ENCODE measurements around the gene CCL3. TPM values are rescaled to one million over a fixed set of nuclear protein-coding genes. Genes with fewer than 3 reads are reported as not detected.
A peak's percentile ranks its signal among the peaks of the same experiment; 100 is the strongest.

CCL3 gene
- total RNA-seq, 1 donor from 2014 or later, result 7.3 TPM

DNA sequence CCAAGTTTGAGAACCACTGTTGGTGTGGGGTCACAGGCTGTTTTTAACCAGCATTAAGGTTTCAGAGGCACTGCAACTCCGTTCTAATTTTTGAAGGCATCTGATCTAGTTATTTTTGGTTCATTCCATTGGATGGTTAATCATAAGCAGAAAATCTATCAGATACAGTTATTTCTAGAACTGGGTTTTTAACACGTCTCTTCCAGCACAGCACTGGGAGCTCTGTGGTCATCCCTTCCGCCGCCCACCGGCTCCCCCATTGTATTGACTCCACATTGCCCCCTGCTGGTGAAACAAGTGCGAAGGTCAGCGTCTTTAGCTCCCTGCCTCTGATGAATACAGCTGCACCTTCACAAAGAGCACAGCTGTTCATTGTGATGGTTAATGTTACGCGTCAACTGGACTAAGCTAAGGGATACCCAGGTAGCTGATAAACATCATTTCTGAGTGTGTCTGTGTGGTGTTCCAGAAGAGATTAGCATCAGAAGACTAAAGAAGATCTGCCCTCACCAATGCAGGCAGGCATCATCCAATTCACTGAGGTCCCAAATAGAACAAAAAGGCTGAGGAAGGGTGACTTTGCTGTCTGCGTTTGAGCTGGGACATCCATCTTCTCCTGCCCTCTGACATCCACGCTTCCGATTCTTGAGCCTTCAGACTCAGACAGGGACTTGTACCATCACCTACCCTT, 17.4 kb downstream of the CCL3 start:
- Histone ChIP-seq H3K4me3 (ENCODE audit: low read length in 3 of 3) (no peak overlapping the region), H3K27ac (ENCODE audit: low read depth, low read length) (no peak overlapping the region), H3K9ac (ENCODE audit: low read depth in 1 of 3, low read length in 3 of 3) (no peak overlapping the region)

DNA sequence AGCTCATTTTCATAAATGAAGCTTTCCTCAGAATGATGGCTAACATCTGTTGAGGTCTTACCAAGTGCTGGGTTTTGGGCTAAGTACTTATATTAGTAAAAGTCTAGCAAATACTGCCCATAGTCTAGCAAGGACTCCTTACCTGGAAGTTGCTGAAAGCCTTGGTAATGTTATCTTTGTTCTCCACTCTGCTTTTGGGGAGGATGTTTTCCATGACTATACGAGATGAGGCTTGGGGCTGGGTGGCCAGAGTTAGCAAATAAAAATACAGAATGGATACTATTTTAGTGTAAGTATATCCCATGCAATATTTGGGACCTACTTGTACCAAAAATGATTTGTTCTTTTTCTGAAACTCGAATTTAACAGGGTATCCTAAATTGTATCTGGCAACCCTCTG, 18.2 kb downstream of the CCL3 start:
- no peaks in the 10 kb centered on the region for H3K36me3 ChIP-seq (ENCODE audit: control insufficient read depth in 3 of 3, insufficient read depth in 3 of 3, low read length in 3 of 3)
- H3K27me3 ChIP-seq (ENCODE audit: control insufficient read depth in 3 of 3, insufficient read depth in 3 of 3, low read length in 3 of 3), result no peaks in the 10 kb centered on the region
- H3K4me3 ChIP-seq (ENCODE audit: low read length in 3 of 3), result no peak overlapping the region
- H3K4me1 ChIP-seq (ENCODE audit: control insufficient read depth in 3 of 3, insufficient read depth in 3 of 3, low read length in 3 of 3), result no peaks in the 10 kb centered on the region
- H3K9ac ChIP-seq (ENCODE audit: low read depth in 1 of 3, low read length in 3 of 3), result no peak overlapping the region
- H3K9me3 ChIP-seq (ENCODE audit: control insufficient read depth in 3 of 3, low read length in 3 of 3), result no peaks in the 10 kb centered on the region
- H3K27ac ChIP-seq (ENCODE audit: low read depth, low read length), result no peak overlapping the region

More for the DNA sequence above, 17.4 kb downstream of the CCL3 start:
- H3K4me1 ChIP-seq (ENCODE audit: control insufficient read depth in 3 of 3, insufficient read depth in 3 of 3, low read length in 3 of 3), result no peaks in the 10 kb centered on the region
- H3K9me3 ChIP-seq (ENCODE audit: control insufficient read depth in 3 of 3, low read length in 3 of 3), result peaks cover 0 to 3% (median 0%) of the 10 kb centered on the region in 3 donors
- H3K36me3 ChIP-seq (ENCODE audit: control insufficient read depth in 3 of 3, insufficient read depth in 3 of 3, low read length in 3 of 3), result no peaks in the 10 kb centered on the region
- H3K27me3 ChIP-seq (ENCODE audit: control insufficient read depth in 3 of 3, insufficient read depth in 3 of 3, low read length in 3 of 3), result no peaks in the 10 kb centered on the region

DNA sequence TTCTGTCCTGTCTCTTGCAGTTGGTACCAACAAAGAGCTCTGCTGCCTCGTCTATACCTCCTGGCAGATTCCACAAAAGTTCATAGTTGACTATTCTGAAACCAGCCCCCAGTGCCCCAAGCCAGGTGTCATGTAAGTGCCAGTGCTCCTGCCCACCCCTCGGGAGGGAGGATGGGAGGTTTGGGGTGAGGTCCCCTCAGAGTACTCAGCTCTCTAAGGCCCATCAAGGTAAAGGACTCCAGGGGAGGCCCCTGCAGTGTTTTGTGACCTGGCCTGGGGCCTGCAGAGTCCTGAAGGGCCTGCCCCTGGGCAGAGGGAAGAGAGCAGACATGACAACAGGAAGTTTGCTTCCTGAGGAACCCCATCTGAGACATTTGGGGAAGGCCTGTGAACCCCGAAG, 19.5 kb downstream of the CCL3 start:
- Histone ChIP-seq H3K36me3 (ENCODE audit: control insufficient read depth in 3 of 3, insufficient read depth in 3 of 3, low read length in 3 of 3) (no peaks in the 10 kb centered on the region), H3K9me3 (ENCODE audit: control insufficient read depth in 3 of 3, low read length in 3 of 3) (no peaks in the 10 kb centered on the region), H3K9ac (ENCODE audit: low read depth in 1 of 3, low read length in 3 of 3) (no peak overlapping the region), H3K4me1 (ENCODE audit: control insufficient read depth in 3 of 3, insufficient read depth in 3 of 3, low read length in 3 of 3) (no peaks in the 10 kb centered on the region), H3K27me3 (ENCODE audit: control insufficient read depth in 3 of 3, insufficient read depth in 3 of 3, low read length in 3 of 3) (peaks cover 0 to 2% (median 0%) of the 10 kb centered on the region in 3 donors), H3K4me3 (ENCODE audit: low read length in 3 of 3) (no peak overlapping the region), H3K27ac (ENCODE audit: low read depth, low read length) (no peak overlapping the region)

DNA sequence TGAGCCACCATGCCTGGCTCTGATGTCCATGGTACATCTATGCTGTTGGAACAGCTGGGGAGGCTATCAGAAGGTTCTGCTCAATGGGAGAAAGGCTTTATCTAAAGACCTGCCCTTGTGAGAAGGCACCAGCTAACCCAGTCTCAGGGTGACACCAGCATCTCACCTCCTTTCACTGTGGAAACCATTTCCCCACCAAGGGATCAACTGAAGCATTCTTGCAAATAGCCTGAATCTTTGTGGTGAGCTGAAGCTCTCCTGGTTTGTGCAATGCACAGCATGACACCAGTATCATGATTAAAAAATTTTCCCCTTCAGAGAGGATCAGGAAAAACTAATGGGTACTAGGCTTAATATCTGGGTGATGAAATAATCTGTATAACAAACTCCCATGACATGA, 20.8 kb downstream of the CCL3 start:
- no peak overlapping the region for H3K27ac ChIP-seq (ENCODE audit: low read depth, low read length)

DNA sequence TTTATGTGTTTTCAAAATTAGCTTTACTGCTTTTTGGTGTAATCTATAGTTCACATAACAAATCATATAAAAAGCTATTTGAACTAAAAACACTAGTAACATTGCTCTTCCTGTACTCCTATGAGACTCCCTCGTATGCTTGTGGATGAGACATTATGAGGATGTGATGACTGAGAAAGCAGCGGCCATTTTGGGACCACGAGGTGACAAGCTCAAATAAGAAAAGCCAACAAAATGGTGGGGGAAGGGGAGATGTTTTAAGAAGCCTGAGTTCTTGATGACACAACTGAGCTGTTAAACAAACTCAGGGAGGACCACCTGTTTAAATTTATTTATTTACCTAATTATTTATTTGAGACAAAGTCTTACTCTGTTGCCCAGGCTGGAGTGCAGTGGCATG, 21.4 kb downstream of the CCL3 start:
- Histone ChIP-seq H3K27me3 (ENCODE audit: control insufficient read depth in 3 of 3, insufficient read depth in 3 of 3, low read length in 3 of 3) (peaks cover 0 to 2% (median 0%) of the 10 kb centered on the region in 3 donors), H3K9ac (ENCODE audit: low read depth in 1 of 3, low read length in 3 of 3) (no peak overlapping the region), H3K36me3 (ENCODE audit: control insufficient read depth in 3 of 3, insufficient read depth in 3 of 3, low read length in 3 of 3) (no peaks in the 10 kb centered on the region), H3K4me3 (ENCODE audit: low read length in 3 of 3) (no peak overlapping the region), H3K4me1 (ENCODE audit: control insufficient read depth in 3 of 3, insufficient read depth in 3 of 3, low read length in 3 of 3) (no peaks in the 10 kb centered on the region), H3K9me3 (ENCODE audit: control insufficient read depth in 3 of 3, low read length in 3 of 3) (no peaks in the 10 kb centered on the region), H3K27ac (ENCODE audit: low read depth, low read length) (no peak overlapping the region)

More for the DNA sequence above, 20.8 kb downstream of the CCL3 start:
- Histone ChIP-seq H3K9me3 (ENCODE audit: control insufficient read depth in 3 of 3, low read length in 3 of 3) (no peaks in the 10 kb centered on the region), H3K4me3 (ENCODE audit: low read length in 3 of 3) (no peak overlapping the region), H3K9ac (ENCODE audit: low read depth in 1 of 3, low read length in 3 of 3) (no peak overlapping the region), H3K4me1 (ENCODE audit: control insufficient read depth in 3 of 3, insufficient read depth in 3 of 3, low read length in 3 of 3) (no peaks in the 10 kb centered on the region), H3K27me3 (ENCODE audit: control insufficient read depth in 3 of 3, insufficient read depth in 3 of 3, low read length in 3 of 3) (peaks cover 0 to 2% (median 0%) of the 10 kb centered on the region in 3 donors), H3K36me3 (ENCODE audit: control insufficient read depth in 3 of 3, insufficient read depth in 3 of 3, low read length in 3 of 3) (no peaks in the 10 kb centered on the region)

DNA sequence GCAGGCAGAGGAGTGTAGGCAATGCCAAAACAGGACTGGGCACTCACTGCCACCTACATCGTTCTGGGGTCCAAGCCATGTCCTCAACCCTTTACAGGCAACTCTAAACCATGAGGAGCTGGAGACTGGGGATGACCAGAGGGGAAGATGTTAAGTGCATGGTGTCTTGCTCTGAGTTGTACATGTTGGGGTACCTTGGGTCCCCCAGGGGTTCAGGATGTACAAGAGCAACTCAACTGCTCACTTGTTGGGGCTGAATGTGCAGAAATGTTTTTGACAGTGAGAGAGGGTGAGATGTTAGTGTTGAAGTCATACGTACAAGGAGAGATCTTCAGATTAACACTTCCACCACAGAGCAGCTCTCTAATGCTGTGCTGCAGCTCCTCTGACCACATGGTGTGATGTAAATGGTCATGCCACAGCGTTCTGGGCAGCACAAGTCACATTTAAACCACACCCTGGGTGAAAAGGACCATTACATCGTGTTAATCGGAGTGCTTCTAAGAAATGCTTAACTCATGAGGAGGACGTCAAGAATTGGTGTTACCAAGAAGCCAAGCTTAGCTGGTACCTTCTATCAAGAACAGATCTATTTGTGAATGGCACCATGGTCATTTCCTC, 23.5 kb downstream of the CCL3 start:
- H3K4me3 ChIP-seq (ENCODE audit: low read length in 3 of 3), result no peak overlapping the region
- no peak overlapping the region for H3K27ac ChIP-seq (ENCODE audit: low read depth, low read length)
- H3K9me3 ChIP-seq (ENCODE audit: control insufficient read depth in 3 of 3, low read length in 3 of 3), result no peaks in the 10 kb centered on the region
- H3K9ac ChIP-seq (ENCODE audit: low read depth in 1 of 3, low read length in 3 of 3), result no peak overlapping the region
- no peaks in the 10 kb centered on the region for H3K36me3 ChIP-seq (ENCODE audit: control insufficient read depth in 3 of 3, insufficient read depth in 3 of 3, low read length in 3 of 3)
- H3K4me1 ChIP-seq (ENCODE audit: control insufficient read depth in 3 of 3, insufficient read depth in 3 of 3, low read length in 3 of 3), result no peaks in the 10 kb centered on the region
- H3K27me3 ChIP-seq (ENCODE audit: control insufficient read depth in 3 of 3, insufficient read depth in 3 of 3, low read length in 3 of 3), result peaks cover 0 to 2% (median 0%) of the 10 kb centered on the region in 3 donors

DNA sequence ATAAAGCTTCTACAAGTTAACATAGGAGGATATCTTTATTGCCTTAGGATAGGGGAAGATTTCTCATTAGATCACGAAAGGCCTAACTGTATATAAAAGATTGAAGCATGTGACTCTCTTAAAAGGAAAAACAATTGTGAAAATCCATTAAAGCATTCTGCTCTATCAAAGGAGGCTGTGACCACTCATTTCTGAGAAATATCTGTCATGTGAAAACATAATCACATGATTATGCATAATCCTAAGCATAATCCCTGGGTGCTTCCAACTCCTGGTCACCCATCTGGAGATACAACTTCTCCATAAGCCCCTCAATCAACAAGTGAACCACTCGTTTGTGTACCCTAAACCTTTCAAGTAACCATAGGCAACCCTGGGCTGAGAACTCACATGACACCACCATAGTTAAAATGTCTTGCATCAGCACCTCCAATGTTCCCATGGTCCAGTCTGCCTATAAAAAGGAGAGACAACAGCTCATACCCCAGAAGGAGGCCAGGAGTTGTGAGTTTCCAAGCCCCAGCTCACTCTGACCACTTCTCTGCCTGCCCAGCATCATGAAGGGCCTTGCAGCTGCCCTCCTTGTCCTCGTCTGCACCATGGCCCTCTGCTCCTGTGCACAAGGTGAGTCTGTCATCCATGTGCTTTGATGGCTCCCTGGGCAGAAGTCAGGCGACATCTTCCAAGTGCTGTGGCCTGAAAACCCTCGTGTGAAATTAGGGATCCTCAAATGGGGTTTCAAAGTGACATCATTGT, 26.0 kb downstream of the CCL3 start, which contains the start of gene CCL18:
Gene CCL18 (plus strand): TSS at position 487 of the 756 bp plus-strand sequence. CDS start 71 bp downstream, at position 558.
- H3K27me3 ChIP-seq (ENCODE audit: control insufficient read depth in 3 of 3, insufficient read depth in 3 of 3, low read length in 3 of 3), result peaks cover 0 to 2% (median 0%) of the 10 kb centered on the region in 3 donors
- no peaks in the 10 kb centered on the region for H3K9me3 ChIP-seq (ENCODE audit: control insufficient read depth in 3 of 3, low read length in 3 of 3)
- no peak within 1 kb of the TSS for H3K9ac ChIP-seq (ENCODE audit: low read depth in 1 of 3, low read length in 3 of 3)
- H3K4me1 ChIP-seq (ENCODE audit: control insufficient read depth in 3 of 3, insufficient read depth in 3 of 3, low read length in 3 of 3), result no peaks in the 10 kb centered on the region
- H3K36me3 ChIP-seq (ENCODE audit: control insufficient read depth in 3 of 3, insufficient read depth in 3 of 3, low read length in 3 of 3), result no peaks in the 10 kb centered on the region
- no peak within 1 kb of the TSS for H3K4me3 ChIP-seq (ENCODE audit: low read length in 3 of 3)
- no peak within 1 kb of the TSS for H3K27ac ChIP-seq (ENCODE audit: low read depth, low read length)

DNA sequence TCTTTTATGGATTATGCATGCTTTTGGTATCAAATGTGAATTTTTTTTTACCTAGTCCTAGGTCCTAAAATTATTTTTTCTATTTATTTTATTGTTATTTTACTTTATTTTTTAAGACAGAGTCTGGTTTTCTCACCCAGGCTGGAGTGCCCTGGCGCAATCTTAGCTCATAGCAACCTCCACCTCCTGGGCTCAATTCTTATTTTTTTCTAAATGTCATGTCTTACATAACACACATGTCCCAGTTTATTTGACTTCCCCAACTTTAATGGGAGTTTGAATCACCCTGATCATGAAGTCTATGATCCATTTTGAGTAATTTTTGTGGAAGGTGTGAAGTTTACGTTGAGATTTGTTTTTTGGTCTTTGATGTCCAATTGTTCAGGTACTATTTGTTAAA, 29.1 kb downstream of the CCL3 start:
- Histone ChIP-seq H3K9ac (ENCODE audit: low read depth in 1 of 3, low read length in 3 of 3) (no peak overlapping the region), H3K27me3 (ENCODE audit: control insufficient read depth in 3 of 3, insufficient read depth in 3 of 3, low read length in 3 of 3) (no peaks in the 10 kb centered on the region), H3K36me3 (ENCODE audit: control insufficient read depth in 3 of 3, insufficient read depth in 3 of 3, low read length in 3 of 3) (no peaks in the 10 kb centered on the region), H3K4me1 (ENCODE audit: control insufficient read depth in 3 of 3, insufficient read depth in 3 of 3, low read length in 3 of 3) (no peaks in the 10 kb centered on the region), H3K9me3 (ENCODE audit: control insufficient read depth in 3 of 3, low read length in 3 of 3) (no peaks in the 10 kb centered on the region), H3K4me3 (ENCODE audit: low read length in 3 of 3) (no peak overlapping the region), H3K27ac (ENCODE audit: low read depth, low read length) (no peak overlapping the region)

DNA sequence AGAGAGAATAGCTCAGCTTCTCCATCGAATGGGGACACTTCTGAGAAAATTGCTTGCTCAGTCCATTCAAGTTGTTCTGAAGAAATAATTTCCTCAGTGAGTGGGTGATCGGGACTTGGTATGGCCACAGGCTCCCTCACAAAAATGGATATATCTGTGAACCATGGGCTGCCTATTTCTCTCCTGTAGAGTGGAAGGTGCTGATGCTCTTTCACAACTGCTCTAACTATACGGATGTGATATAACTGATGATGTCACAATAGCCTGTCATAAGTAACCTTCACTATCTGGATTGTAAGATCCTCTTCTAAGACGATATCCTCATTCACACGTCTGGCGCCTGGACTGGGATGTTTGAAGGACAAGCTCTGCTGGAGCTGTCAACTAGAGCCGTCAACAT, 30.5 kb downstream of the CCL3 start:
- no peak overlapping the region for H3K9ac ChIP-seq (ENCODE audit: low read depth in 1 of 3, low read length in 3 of 3)
- H3K4me3 ChIP-seq (ENCODE audit: low read length in 3 of 3), result no peak overlapping the region
- H3K27ac ChIP-seq (ENCODE audit: low read depth, low read length), result no peak overlapping the region
- no peaks in the 10 kb centered on the region for H3K36me3 ChIP-seq (ENCODE audit: control insufficient read depth in 3 of 3, insufficient read depth in 3 of 3, low read length in 3 of 3)
- H3K9me3 ChIP-seq (ENCODE audit: control insufficient read depth in 3 of 3, low read length in 3 of 3), result no peaks in the 10 kb centered on the region
- no peaks in the 10 kb centered on the region for H3K27me3 ChIP-seq (ENCODE audit: control insufficient read depth in 3 of 3, insufficient read depth in 3 of 3, low read length in 3 of 3)
- no peaks in the 10 kb centered on the region for H3K4me1 ChIP-seq (ENCODE audit: control insufficient read depth in 3 of 3, insufficient read depth in 3 of 3, low read length in 3 of 3)

DNA sequence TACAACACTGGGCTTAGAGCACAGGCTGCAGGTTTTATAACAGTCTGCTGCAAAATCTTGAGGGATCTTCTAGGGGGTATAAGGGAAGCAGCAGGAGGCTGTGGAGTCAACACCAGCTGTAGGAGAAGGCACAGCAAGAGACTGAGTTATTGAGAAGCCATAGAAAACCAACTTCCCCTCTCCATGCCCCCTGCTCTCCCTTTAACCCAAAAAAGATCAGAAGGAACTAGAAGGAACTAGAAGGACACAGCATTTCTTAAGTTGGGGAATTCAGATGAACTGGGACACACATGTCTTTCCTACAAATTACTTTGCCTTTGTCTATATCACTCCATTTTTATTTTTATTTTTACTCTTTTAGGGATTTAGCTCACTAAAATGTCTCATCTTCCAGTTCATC, 32.0 kb downstream of the CCL3 start:
- H3K4me1 ChIP-seq (ENCODE audit: control insufficient read depth in 3 of 3, insufficient read depth in 3 of 3, low read length in 3 of 3), result no peaks in the 10 kb centered on the region
- H3K36me3 ChIP-seq (ENCODE audit: control insufficient read depth in 3 of 3, insufficient read depth in 3 of 3, low read length in 3 of 3), result no peaks in the 10 kb centered on the region
- no peak overlapping the region for H3K9ac ChIP-seq (ENCODE audit: low read depth in 1 of 3, low read length in 3 of 3)
- peak overlapping the region; percentile 36 for H3K27ac ChIP-seq (ENCODE audit: low read depth, low read length)
- no peaks in the 10 kb centered on the region for H3K9me3 ChIP-seq (ENCODE audit: control insufficient read depth in 3 of 3, low read length in 3 of 3)
- no peak overlapping the region for H3K4me3 ChIP-seq (ENCODE audit: low read length in 3 of 3)
- H3K27me3 ChIP-seq (ENCODE audit: control insufficient read depth in 3 of 3, insufficient read depth in 3 of 3, low read length in 3 of 3), result no peaks in the 10 kb centered on the region

Measured in skeletal muscle tissue (tissue), 4 donors.